ENCODE data around the gene E2F6. TPM values are rescaled to one million over a fixed set of nuclear protein-coding genes. Genes with fewer than 3 reads are reported as not detected.

E2F6 gene
- total RNA-seq, 1 experiment from 2014 or later = 35.5 TPM

DNA sequence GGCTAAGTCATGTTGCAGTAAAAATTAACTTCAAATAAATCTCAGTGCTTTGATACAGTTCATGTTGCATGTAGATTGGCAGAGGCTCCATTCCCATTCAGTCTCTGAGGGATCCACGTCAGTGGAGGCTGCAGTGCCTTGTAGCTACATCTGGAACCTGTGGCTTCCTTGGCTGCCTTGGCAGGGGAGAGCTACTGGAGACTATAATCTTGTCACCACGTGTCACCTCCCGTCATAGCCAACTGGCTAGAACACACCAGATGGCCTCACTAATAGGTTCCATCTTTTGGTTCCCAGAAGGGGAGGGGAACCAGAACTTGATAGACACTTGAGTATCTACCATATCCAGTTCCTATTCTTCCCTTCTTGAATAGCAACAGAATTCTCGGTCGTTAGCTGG lies 28.4 kb downstream of the E2F6 start:
- no peaks in the 10 kb centered on the region for H3K4me1 ChIP-seq (ENCODE audit: insufficient read depth, low read length, poor library complexity, severe bottlenecking)
- intact Hi-C loops (cut with micrococcal nuclease; ENCODE audit: unreplicated experiment) = no loop called here
- H3K4me3 ChIP-seq (ENCODE audit: low read depth, low read length, poor library complexity, severe bottlenecking) = no peak overlapping the region
- H3K9me3 ChIP-seq (ENCODE audit: low read depth, low read length, poor library complexity, severe bottlenecking) = no peaks in the 10 kb centered on the region
- POLR2A ChIA-PET (ENCODE audit: low non-redundant PET) = no interaction called here
- CTCF ChIA-PET = no interaction called here
- no peak for DNase-seq (ENCODE audit: low spot score)
- no peak overlapping the region for H3K27ac ChIP-seq (ENCODE audit: low read depth, low read length, poor library complexity, severe bottlenecking)
- BruUV-seq (replicated peaks) = no TSS peak
- no peaks in the 10 kb centered on the region for H3K27me3 ChIP-seq (replicated peaks; ENCODE audit: insufficient read depth, low read depth, low read length, poor library complexity)
- TF ChIP-seq, protein P1, sequence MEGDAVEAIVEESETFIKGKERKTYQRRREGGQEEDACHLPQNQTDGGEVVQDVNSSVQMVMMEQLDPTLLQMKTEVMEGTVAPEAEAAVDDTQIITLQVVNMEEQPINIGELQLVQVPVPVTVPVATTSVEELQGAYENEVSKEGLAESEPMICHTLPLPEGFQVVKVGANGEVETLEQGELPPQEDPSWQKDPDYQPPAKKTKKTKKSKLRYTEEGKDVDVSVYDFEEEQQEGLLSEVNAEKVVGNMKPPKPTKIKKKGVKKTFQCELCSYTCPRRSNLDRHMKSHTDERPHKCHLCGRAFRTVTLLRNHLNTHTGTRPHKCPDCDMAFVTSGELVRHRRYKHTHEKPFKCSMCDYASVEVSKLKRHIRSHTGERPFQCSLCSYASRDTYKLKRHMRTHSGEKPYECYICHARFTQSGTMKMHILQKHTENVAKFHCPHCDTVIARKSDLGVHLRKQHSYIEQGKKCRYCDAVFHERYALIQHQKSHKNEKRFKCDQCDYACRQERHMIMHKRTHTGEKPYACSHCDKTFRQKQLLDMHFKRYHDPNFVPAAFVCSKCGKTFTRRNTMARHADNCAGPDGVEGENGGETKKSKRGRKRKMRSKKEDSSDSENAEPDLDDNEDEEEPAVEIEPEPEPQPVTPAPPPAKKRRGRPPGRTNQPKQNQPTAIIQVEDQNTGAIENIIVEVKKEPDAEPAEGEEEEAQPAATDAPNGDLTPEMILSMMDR (conservative IDR thresholded peaks at IDR 0.05; ENCODE audit: low read depth, low read length) = no peak
- no peak for TF ChIP-seq EZH2 (IDR thresholded peaks at IDR 0.05; ENCODE audit: borderline replicate concordance, low read depth, low read length, poor library complexity, severe bottlenecking)
- peaks cover 23% of the 10 kb centered on the region for H3K36me3 ChIP-seq (ENCODE audit: insufficient read depth, low read length, poor library complexity, severe bottlenecking)

DNA sequence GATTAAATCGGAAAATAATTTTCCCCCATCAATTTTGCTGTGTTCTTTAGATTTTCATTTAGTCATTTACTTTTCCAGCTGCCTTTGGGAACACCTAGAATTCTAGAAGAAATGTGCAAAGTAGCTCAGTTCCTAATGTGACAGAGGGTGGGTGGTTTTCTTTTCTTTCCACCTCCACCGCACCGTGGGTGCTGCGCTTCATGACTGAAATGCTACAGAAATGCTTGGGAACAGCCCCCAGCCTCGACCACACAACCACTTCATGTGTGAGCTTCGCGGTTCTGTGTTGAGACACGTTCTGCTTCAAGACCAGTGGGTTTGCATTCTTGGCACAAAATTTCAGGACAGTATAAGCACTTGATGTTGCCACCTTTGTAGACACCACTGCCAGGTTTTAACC lies 30.9 kb downstream of the E2F6 start:
- DNase-seq (ENCODE audit: low spot score) = no peak
- ChIA-PET POLR2A (ENCODE audit: low non-redundant PET) (no interaction called here), CTCF (no interaction called here)
- no peak for TF ChIP-seq EZH2 (IDR thresholded peaks at IDR 0.05; ENCODE audit: borderline replicate concordance, low read depth, low read length, poor library complexity, severe bottlenecking)
- TF ChIP-seq, protein P1 (conservative IDR thresholded peaks at IDR 0.05; ENCODE audit: low read depth, low read length) = no peak
- H3K27ac ChIP-seq (ENCODE audit: low read depth, low read length, poor library complexity, severe bottlenecking) = no peak overlapping the region
- H3K4me1 ChIP-seq (ENCODE audit: insufficient read depth, low read length, poor library complexity, severe bottlenecking) = no peaks in the 10 kb centered on the region
- H3K36me3 ChIP-seq (ENCODE audit: insufficient read depth, low read length, poor library complexity, severe bottlenecking) = peaks cover 8% of the 10 kb centered on the region
- no TSS peak for BruUV-seq (replicated peaks)
- no peak overlapping the region for H3K4me3 ChIP-seq (ENCODE audit: low read depth, low read length, poor library complexity, severe bottlenecking)
- no peaks in the 10 kb centered on the region for H3K27me3 ChIP-seq (replicated peaks; ENCODE audit: insufficient read depth, low read depth, low read length, poor library complexity)
- no peaks in the 10 kb centered on the region for H3K9me3 ChIP-seq (ENCODE audit: low read depth, low read length, poor library complexity, severe bottlenecking)
- intact Hi-C loops (cut with micrococcal nuclease; ENCODE audit: unreplicated experiment) = no loop called here

DNA sequence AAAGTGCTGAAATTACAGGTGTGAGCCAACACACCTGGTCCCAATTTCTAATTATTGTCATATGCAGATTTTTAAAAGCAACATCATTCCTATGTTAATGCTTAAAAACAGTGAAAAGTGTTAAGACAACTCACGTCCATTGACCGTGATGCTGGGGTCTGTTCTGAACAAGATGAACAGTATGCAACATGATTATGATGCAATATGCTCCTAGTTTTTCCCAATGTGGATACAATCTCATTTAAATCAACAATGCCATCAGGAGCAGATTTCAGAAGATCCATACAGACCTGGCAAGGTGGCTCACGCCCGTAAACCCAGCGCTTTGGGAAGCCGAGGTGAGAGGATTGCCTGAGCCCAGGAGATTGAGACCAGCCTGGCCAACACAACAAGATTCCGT lies 31.5 kb downstream of the E2F6 start:
- H3K4me1 ChIP-seq (ENCODE audit: insufficient read depth, low read length, poor library complexity, severe bottlenecking) = no peaks in the 10 kb centered on the region
- ChIA-PET POLR2A (ENCODE audit: low non-redundant PET) (no interaction called here), CTCF (no interaction called here)
- no peak for DNase-seq (ENCODE audit: low spot score)
- no peaks in the 10 kb centered on the region for H3K9me3 ChIP-seq (ENCODE audit: low read depth, low read length, poor library complexity, severe bottlenecking)
- intact Hi-C loops (cut with micrococcal nuclease; ENCODE audit: unreplicated experiment) = no loop called here
- no peak for TF ChIP-seq EZH2 (IDR thresholded peaks at IDR 0.05; ENCODE audit: borderline replicate concordance, low read depth, low read length, poor library complexity, severe bottlenecking)
- TF ChIP-seq, protein P1 (conservative IDR thresholded peaks at IDR 0.05; ENCODE audit: low read depth, low read length) = no peak
- H3K36me3 ChIP-seq (ENCODE audit: insufficient read depth, low read length, poor library complexity, severe bottlenecking) = peaks cover 3% of the 10 kb centered on the region
- no peak overlapping the region for H3K4me3 ChIP-seq (ENCODE audit: low read depth, low read length, poor library complexity, severe bottlenecking)
- no TSS peak for BruUV-seq (replicated peaks)
- H3K27ac ChIP-seq (ENCODE audit: low read depth, low read length, poor library complexity, severe bottlenecking) = no peak overlapping the region
- no peaks in the 10 kb centered on the region for H3K27me3 ChIP-seq (replicated peaks; ENCODE audit: insufficient read depth, low read depth, low read length, poor library complexity)

Measured in A673 (cell line).